NT2/D1 (cell line): ENCODE results near the gene MAN1A2.
"Not testable (repeated sequence)": the region's sequence is repeated elsewhere in the genome, so short reads cannot be mapped to it uniquely, and the experiment has no call there.

Experiments used
- DNase-seq: peaks from one replicate; pipeline ENCODE4 v3.0.0-alpha.2; 2011; ENCODE audit warnings: low read depth, low spot score
- H3K27me3 ChIP-seq: 2 replicates; pipeline ENCODE4 v1.6.0; 2011; ENCODE audit warnings: mild to moderate bottlenecking; ENCODE audit not compliant: insufficient read length, insufficient read depth
- H3K36me3 ChIP-seq: 2 replicates; pipeline ENCODE4 v1.6.1; 2011; ENCODE audit warnings: mild to moderate bottlenecking, low read length, mixed read lengths; ENCODE audit not compliant: insufficient read depth, insufficient read length
- H3K4me1 ChIP-seq: 2 replicates; pipeline ENCODE4 v1.5.1; 2011; ENCODE audit not compliant: insufficient read depth, insufficient read length
- H3K4me3 ChIP-seq: 2 replicates; pipeline ENCODE4 v1.5.1; 2011; ENCODE audit warnings: low read depth; ENCODE audit not compliant: insufficient read length
- H3K9ac ChIP-seq: 2 replicates; pipeline ENCODE4 v1.6.0; 2011; ENCODE audit warnings: low read depth; ENCODE audit not compliant: insufficient read length
- H3K9me3 ChIP-seq: 2 replicates; pipeline ENCODE4 v1.5.1; 2011; ENCODE audit warnings: mild to moderate bottlenecking, low read length; ENCODE audit not compliant: insufficient read depth
- SUZ12 ChIP-seq: IDR thresholded peaks from 2 replicates; pipeline ENCODE4 v1.6.1; 2011; ENCODE audit not compliant: insufficient read length, insufficient read depth; ENCODE audit errors: extremely low read depth
- YY1 ChIP-seq: IDR thresholded peaks from 2 replicates; pipeline ENCODE4 v1.6.1; 2011; ENCODE audit not compliant: insufficient read length, insufficient read depth
- ZNF274 ChIP-seq: IDR thresholded peaks from 2 replicates; pipeline ENCODE4 v1.6.1; 2011; ENCODE audit warnings: mild to moderate bottlenecking, low read depth, low read length

MAN1A2 gene

GRCh38 chr1:117346206-117346928 is 20.9 kb upstream of the MAN1A2 start:
- no peak for TF ChIP-seq SUZ12
- TF ChIP-seq ZNF274: no peak
- TF ChIP-seq YY1: no peak
- H3K4me1 ChIP-seq: no peaks in the 10 kb centered on the region
- no peak overlapping the region for H3K4me3 ChIP-seq
- DNase-seq: no peak
- no peak overlapping the region for H3K9ac ChIP-seq
- no peaks in the 10 kb centered on the region for H3K36me3 ChIP-seq
- H3K9me3 ChIP-seq: no peaks in the 10 kb centered on the region
- no peaks in the 10 kb centered on the region for H3K27me3 ChIP-seq

GRCh38 chr1:117347907-117348306 is 19.3 kb upstream of the MAN1A2 start:
- DNase-seq: no peak
- H3K4me1 ChIP-seq: no peaks in the 10 kb centered on the region
- TF ChIP-seq YY1 (no peak), ZNF274 (no peak), SUZ12 (no peak)
- no peak overlapping the region for H3K4me3 ChIP-seq
- H3K9me3 ChIP-seq: no peaks in the 10 kb centered on the region
- H3K36me3 ChIP-seq: no peaks in the 10 kb centered on the region
- no peaks in the 10 kb centered on the region for H3K27me3 ChIP-seq
- no peak overlapping the region for H3K9ac ChIP-seq

DNA sequence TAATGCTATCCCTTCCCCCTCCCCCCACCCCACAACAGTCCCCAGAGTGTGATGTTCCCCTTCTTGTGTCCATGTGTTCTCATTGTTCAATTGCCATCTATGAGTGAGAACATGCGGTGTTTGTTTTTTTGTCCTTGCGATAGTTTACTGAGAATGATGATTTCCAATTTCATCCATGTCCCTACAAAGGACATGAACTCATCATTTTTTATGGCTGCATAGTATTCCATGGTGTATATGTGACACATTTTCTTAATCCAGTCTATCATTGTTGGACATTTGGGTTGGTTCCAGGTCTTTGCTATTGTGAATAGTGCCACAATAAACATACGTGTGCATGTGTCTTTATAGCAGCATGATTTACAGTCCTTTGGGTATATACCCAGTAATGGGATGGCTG is 14.6 kb upstream of the MAN1A2 start:
- not testable (repeated sequence) for H3K4me3 ChIP-seq, H3K9ac ChIP-seq, H3K36me3 ChIP-seq, H3K4me1 ChIP-seq, H3K27me3 ChIP-seq, H3K9me3 ChIP-seq, DNase-seq

- not testable (repeated sequence) for H3K27me3 ChIP-seq, H3K36me3 ChIP-seq, H3K9me3 ChIP-seq, DNase-seq, H3K4me3 ChIP-seq, H3K4me1 ChIP-seq
- peak overlapping the region; percentile 21 for H3K9ac ChIP-seq
Observed at GRCh38 chr1:117357833-117358603, 9.2 kb upstream of the MAN1A2 start.

DNA sequence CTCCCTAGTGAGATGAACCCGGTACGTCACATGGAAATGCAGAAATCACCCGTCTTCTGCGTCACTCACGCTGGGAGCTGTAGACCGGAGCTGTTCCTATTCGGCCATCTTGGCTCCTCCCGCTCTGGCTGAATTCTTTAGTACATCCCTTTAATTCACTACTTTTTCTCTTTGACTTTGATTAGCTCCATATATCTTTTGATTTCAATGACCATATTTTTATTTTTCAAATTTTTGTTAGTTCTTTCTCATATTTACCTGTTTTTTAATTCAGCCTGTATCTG is 8.7 kb upstream of the MAN1A2 start:
- not testable (repeated sequence) for H3K4me1 ChIP-seq, H3K27me3 ChIP-seq, H3K36me3 ChIP-seq, H3K4me3 ChIP-seq, H3K9me3 ChIP-seq, H3K9ac ChIP-seq, DNase-seq

DNA sequence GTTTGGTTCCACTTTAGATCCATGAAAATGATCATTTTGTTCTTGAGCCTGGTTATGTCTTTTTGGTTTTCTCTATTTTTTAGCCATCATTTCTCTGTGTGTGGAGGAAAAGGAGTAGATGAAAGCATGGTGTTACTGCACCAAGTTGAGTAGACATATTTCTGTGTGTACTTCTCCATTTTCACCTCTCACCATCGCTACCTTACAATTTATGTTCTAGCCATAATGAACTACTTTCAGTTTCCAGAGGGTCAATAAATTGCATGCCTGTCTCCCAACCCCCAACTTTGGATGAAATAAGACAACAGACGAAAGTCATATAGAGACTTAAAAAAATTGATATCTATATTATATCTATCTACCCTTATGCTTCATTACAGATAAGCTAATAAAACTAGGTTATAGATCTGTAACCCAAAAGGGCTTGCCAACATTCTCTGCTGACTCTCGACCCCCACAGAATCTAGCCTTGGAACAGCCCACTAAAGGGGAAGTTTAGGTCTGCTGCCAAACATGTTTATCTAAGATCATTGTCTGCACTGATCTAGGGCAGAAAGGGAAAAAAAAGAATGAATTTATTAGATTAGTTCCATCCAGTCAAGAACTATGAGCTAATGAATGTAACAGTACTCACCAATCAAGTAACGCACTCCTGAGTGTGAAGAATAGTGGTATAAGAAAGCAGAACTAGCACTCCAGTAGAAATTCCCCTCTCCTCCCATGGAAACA is 7.5 kb upstream of the MAN1A2 start:
- DNase-seq: no peak
- Histone ChIP-seq H3K9ac (no peak overlapping the region), H3K4me1 (peaks cover 3% of the 10 kb centered on the region), H3K4me3 (no peak overlapping the region), H3K36me3 (no peaks in the 10 kb centered on the region), H3K9me3 (no peaks in the 10 kb centered on the region), H3K27me3 (no peaks in the 10 kb centered on the region)
- TF ChIP-seq SUZ12: no peak
- no peak for TF ChIP-seq ZNF274
- TF ChIP-seq YY1: no peak

DNA sequence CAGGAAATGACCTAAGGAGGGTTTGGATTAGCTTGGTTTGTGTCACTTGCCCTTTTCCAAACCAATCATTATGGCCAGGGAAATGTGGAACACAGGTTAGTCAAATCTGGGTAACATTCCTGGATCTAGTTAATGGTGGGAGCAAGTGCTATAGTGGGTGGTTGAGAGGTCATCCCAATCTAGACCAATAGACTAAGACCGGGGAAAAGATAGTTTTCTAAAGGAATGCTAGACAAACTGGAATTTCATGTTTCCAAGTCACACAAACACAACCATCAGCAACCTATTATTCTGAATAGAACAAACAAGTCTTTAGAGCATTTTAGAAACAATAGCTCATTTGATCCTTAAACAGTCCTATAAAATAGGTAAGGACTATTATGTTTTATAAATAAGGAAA is 4.3 kb upstream of the MAN1A2 start:
- H3K4me1 ChIP-seq: peaks cover 3% of the 10 kb centered on the region
- no peak for DNase-seq
- H3K9me3 ChIP-seq: no peaks in the 10 kb centered on the region
- H3K9ac ChIP-seq: no peak overlapping the region
- no peaks in the 10 kb centered on the region for H3K36me3 ChIP-seq
- no peak overlapping the region for H3K4me3 ChIP-seq
- TF ChIP-seq SUZ12: no peak
- peaks cover 2% of the 10 kb centered on the region for H3K27me3 ChIP-seq
